ENCODE data around the gene ARF1. TPM values are rescaled to one million over a fixed set of nuclear protein-coding genes. Genes with fewer than 3 reads are reported as not detected.

Gene ARF1
- total and polyA plus RNA-seq, 2 of the 8 experiments (the other 6 are each of a cell fraction or from before 2014, with no cell fraction given) = 265 to 471 TPM

- Histone ChIP-seq H2AK5ac (ENCODE audit: low read depth, low read length) (no peak overlapping the region), H3K56ac (replicated peaks; ENCODE audit: insufficient read length, low read depth, low read length) (no peak overlapping the region), H3K27me3 (replicated peaks in 1 of 4; ENCODE audit: control insufficient read depth in 3 of 4, extremely low read depth in 1 of 4, insufficient read depth in 3 of 4, low read length in 3 of 4) (no peaks in the 10 kb centered on the region; a peak in 3 of 7 replicates), H3K9me3 (ENCODE audit: insufficient read depth in 2 of 2, low read depth in 1 of 2, low read length in 1 of 2) (peaks cover 14 to 19% of the 10 kb centered on the region in 2 experiments), H3K4me2 (ENCODE audit: insufficient read depth in 1 of 2, low read depth in 2 of 2, low read length in 2 of 2) (no peak overlapping the region), H2AFZ (ENCODE audit: low read length) (no peak overlapping the region), H2BK12ac (ENCODE audit: low read depth, low read length) (no peak overlapping the region), H4K8ac (ENCODE audit: extremely low read depth, insufficient read depth, low read length) (no peak overlapping the region), H2BK15ac (ENCODE audit: low read length) (no peak overlapping the region), H2BK20ac (ENCODE audit: low read length) (no peak overlapping the region), H3K27ac (ENCODE audit: low read depth, low read length) (no peak overlapping the region), H4K20me1 (replicated peaks in 1 of 2; ENCODE audit: control insufficient read depth in 1 of 2, insufficient read depth in 2 of 2, low read length in 2 of 2) (no peaks in the 10 kb centered on the region), H3K23ac (ENCODE audit: insufficient read length) (no peak overlapping the region), H2BK5ac (ENCODE audit: low read depth, low read length) (no peak overlapping the region), H2BK120ac (replicated peaks; ENCODE audit: low read depth, low read length) (no peak overlapping the region), H3K14ac (ENCODE audit: insufficient read length) (no peak overlapping the region), H3K18ac (ENCODE audit: extremely low read depth, low read length) (no peak overlapping the region), H4K91ac (replicated peaks; ENCODE audit: insufficient read length, low read length) (no peak overlapping the region), H3K79me1 (ENCODE audit: low read depth, low read length) (no peaks in the 10 kb centered on the region), H4K5ac (ENCODE audit: insufficient read length, low read depth, low read length) (no peak overlapping the region), H3K4me3 (ENCODE audit: extremely low read depth in 1 of 4, insufficient read depth in 2 of 4, low read depth in 3 of 4, low read length in 4 of 4) (no peak overlapping the region), H3K23me2 (ENCODE audit: low read depth, low read length) (no peaks in the 10 kb centered on the region), H3K36me3 (ENCODE audit: control insufficient read depth in 2 of 4, insufficient read depth in 4 of 4, low read length in 3 of 4) (no peaks in the 10 kb centered on the region), H3K9ac (replicated peaks in 1 of 4; ENCODE audit: extremely low read depth in 1 of 4, low read depth in 3 of 4, low read length in 3 of 4) (no peak overlapping the region), H3K4ac (replicated peaks; ENCODE audit: insufficient read length, low read depth, low read length) (no peak overlapping the region), H3K4me1 (replicated peaks in 1 of 4; ENCODE audit: control insufficient read depth in 3 of 4, insufficient read depth in 4 of 4, low read length in 3 of 4) (no peaks in the 10 kb centered on the region), H3K79me2 (ENCODE audit: control insufficient read depth in 1 of 2, insufficient read depth in 2 of 2, low read length in 2 of 2) (no peaks in the 10 kb centered on the region)
- whole genome bisulfite sequencing, 2 experiments (ENCODE audit: extremely low coverage in 1 of 2, insufficient coverage in 1 of 2, insufficient read length in 1 of 2, insufficient replicate concordance in 2 of 2, low coverage in 1 of 2, low lambda C conversion rate in 2 of 2, missing lambda C conversion rate in 1 of 2) = 84% methylated on average over 5 of the region's 5 CpGs; no CpG with 5 or more reads in 1 of the 2 experiments
- FAIRE-seq (no peak), DNase-seq (ENCODE audit: low read depth in 1 of 2, low spot score in 2 of 2) (no peak)
- TF ChIP-seq FOSL1 (IDR thresholded peaks at IDR 0.05; ENCODE audit: insufficient read depth, low read depth, low read length) (no peak), SRF (IDR thresholded peaks at IDR 0.05; ENCODE audit: low read depth, low read length) (no peak), NRF1 (IDR thresholded peaks at IDR 0.05; ENCODE audit: low read depth, low read length) (no peak), YY1 (IDR thresholded peaks at IDR 0.05; ENCODE audit: low read depth, low read length) (no peak), JUN (IDR thresholded peaks at IDR 0.05; ENCODE audit: low read depth, low read length) (no peak), RBBP5 (IDR thresholded peaks at IDR 0.05; ENCODE audit: borderline replicate concordance, low read depth, low read length) (no peak), TAF1 (IDR thresholded peaks at IDR 0.05; ENCODE audit: low read depth, low read length) (no peak), CHD1 (IDR thresholded peaks at IDR 0.05; ENCODE audit: low read depth, low read length) (no peak), MAFK (IDR thresholded peaks at IDR 0.05; ENCODE audit: low read depth, low read length) (no peak), KDM4A (IDR thresholded peaks at IDR 0.05; ENCODE audit: low read depth, low read length, severe bottlenecking) (no peak), CTCF (IDR thresholded peaks at IDR 0.05; ENCODE audit: control extremely low read depth in 1 of 3, insufficient read depth in 1 of 3, low read depth in 1 of 3, low read length in 3 of 3) (no peak)
- POLR2A ChIA-PET (ENCODE audit: partially characterized antibody) = interaction anchor here (0.7 to 2.2 kb wide), 2 partner anchors 11 to 50 kb away, joined by 3 to 9 read pairs; no protein-coding TSS in a partner anchor
- CTCF ChIA-PET (ENCODE audit: partially characterized antibody) = interaction anchor here (1.0 to 2.5 kb wide), 3 partner anchors 9 to 201 kb away, joined by 3 to 11 read pairs (median 4); no protein-coding TSS in a partner anchor
Measured at GRCh38 chr1:228120857-228121489, 38.5 kb downstream of the ARF1 start.
